BJ (cell line): Measurements from ENCODE around the gene BSDC1. TPM values are rescaled to one million over a fixed set of nuclear protein-coding genes. Genes with fewer than 3 reads are reported as not detected.

Experiments used
- CTCF ChIA-PET: fragments of 350-600 bp; formaldehyde crosslinking; extraction: SDS; loops from one replicate; lab custom pipeline; 2021; ENCODE audit warnings: antibody characterized with exemption, inconsistent platforms; lab: Yijun Ruan, JAX
- POLR2A ChIA-PET: fragments of 300-600 bp; sonication (Branson Sonifier 250); formaldehyde crosslinking; extraction: SDS; loops from one replicate; lab custom pipeline; 2021; ENCODE audit warnings: antibody characterized with exemption; lab: Charles Lee
- DNase-seq: peaks from one replicate; pipeline ENCODE4 v3.0.0-alpha.2; 2011; ENCODE audit warnings: low read depth
- H3K27me3 ChIP-seq: 2 replicates; pipeline ENCODE4 v1.6.0; 2011; ENCODE audit warnings: low read length; ENCODE audit not compliant: control insufficient read depth, insufficient read depth
- H3K36me3 ChIP-seq: 2 replicates; pipeline ENCODE4 v1.5.1; 2011; ENCODE audit warnings: low read length; ENCODE audit not compliant: control insufficient read depth, insufficient read depth
- H3K4me3 ChIP-seq: 2 replicates; pipeline ENCODE4 v1.5.1; 2011; ENCODE audit warnings: low read depth, mild to moderate bottlenecking, control low read depth, low read length
- CTCF ChIP-seq: IDR thresholded peaks from 2 replicates; pipeline ENCODE4 v1.5.1; 2011; ENCODE audit warnings: low read depth, mild to moderate bottlenecking, control low read depth, inconsistent platforms, low read length, moderate library complexity; ENCODE audit not compliant: insufficient read depth
- polyA plus RNA-seq: library from polyadenylated mRNA; depleted of rRNA; stranded (reverse); fragments of >200 nt; gene quantifications from 2 replicates; pipeline ENCODE4 v1.2.3, GENCODE V29; 2011

The BSDC1 gene
- polyA plus RNA-seq, 1 experiment, result 74.1 TPM

GRCh38 chr1:32388641-32389040, 5.6 kb downstream of the BSDC1 start:
- ChIA-PET CTCF (interaction anchor here (0.6 to 1.2 kb wide), 3 partner anchors 11 to 129 kb away, joined by 3 read pairs; no protein-coding TSS in a partner anchor), POLR2A (no interaction called here)
- no peaks in the 10 kb centered on the region for H3K27me3 ChIP-seq
- no peak for DNase-seq
- TF ChIP-seq CTCF, result no peak
- no peak overlapping the region for H3K4me3 ChIP-seq
- H3K36me3 ChIP-seq, result peaks cover 29% of the 10 kb centered on the region

- Histone ChIP-seq H3K36me3 (peaks cover 31% of the 10 kb centered on the region), H3K4me3 (no peak overlapping the region), H3K27me3 (no peaks in the 10 kb centered on the region)
- CTCF ChIA-PET, result interaction anchor here (1.1 kb wide), 1 partner anchor 14 kb away, joined by 4 read pairs; no protein-coding TSS in a partner anchor
- TF ChIP-seq CTCF, result no peak
- POLR2A ChIA-PET, result no interaction called here
- no peak for DNase-seq
These were observed 7.4 kb downstream of the BSDC1 start for GRCh38 chr1:32386676-32387392.

GRCh38 chr1:32380057-32380456, 14.2 kb downstream of the BSDC1 start:
- POLR2A ChIA-PET, result no interaction called here
- CTCF ChIA-PET, result no interaction called here
- H3K27me3 ChIP-seq, result no peaks in the 10 kb centered on the region
- TF ChIP-seq CTCF, result no peak
- no peak for DNase-seq
- peaks cover 49% of the 10 kb centered on the region for H3K36me3 ChIP-seq
- H3K4me3 ChIP-seq, result no peak overlapping the region

GRCh38 chr1:32377541-32378220, 16.6 kb downstream of the BSDC1 start:
- TF ChIP-seq CTCF, result no peak
- Histone ChIP-seq H3K27me3 (no peaks in the 10 kb centered on the region), H3K4me3 (no peak overlapping the region), H3K36me3 (peaks cover 48% of the 10 kb centered on the region)
- CTCF ChIA-PET, result no interaction called here
- POLR2A ChIA-PET, result no interaction called here
- no peak for DNase-seq

- DNase-seq, result no peak
- peaks cover 55% of the 10 kb centered on the region for H3K36me3 ChIP-seq
- no peak overlapping the region for H3K4me3 ChIP-seq
- POLR2A ChIA-PET, result no interaction called here
- TF ChIP-seq CTCF, result no peak
- CTCF ChIA-PET, result no interaction called here
- H3K27me3 ChIP-seq, result no peaks in the 10 kb centered on the region
These were observed 18.0 kb downstream of the BSDC1 start for GRCh38 chr1:32376199-32376598.
